Karpas-422 (cell line): Measurements from ENCODE around the gene TBC1D1. TPM values are rescaled to one million over a fixed set of nuclear protein-coding genes. Genes with fewer than 3 reads are reported as not detected.

Experiments used
- DNase-seq: peaks from one replicate; pipeline ENCODE4 v3.0.0-alpha.2; 2015
- H2AFZ ChIP-seq: fragments of 200-600 bp; sonication (generic); 2 replicates; pipeline ENCODE4 v1.6.1; 2014; ENCODE audit warnings: antibody characterized with exemption, low read length, mixed read lengths
- H3K27ac ChIP-seq: fragments of 200-600 bp; sonication (generic); 2 replicates; pipeline ENCODE4 v1.5.1; 2014; ENCODE audit warnings: mild to moderate bottlenecking, low read length, moderate library complexity
- H3K27me3 ChIP-seq: fragments of 200-600 bp; sonication (generic); 2 replicates; pipeline ENCODE4 v1.6.1; 2014; ENCODE audit warnings: low read length, mixed read lengths
- H3K36me3 ChIP-seq: fragments of 200-600 bp; sonication (generic); 2 replicates; pipeline ENCODE4 v1.6.1; 2014; ENCODE audit warnings: low read length, mixed read lengths; ENCODE audit not compliant: insufficient read depth
- H3K4me1 ChIP-seq: fragments of 200-600 bp; sonication (generic); 2 replicates; pipeline ENCODE4 v1.6.1; 2014; ENCODE audit warnings: mild to moderate bottlenecking, low read length, mixed read lengths
- H3K4me2 ChIP-seq: fragments of 200-600 bp; sonication (generic); 2 replicates; pipeline ENCODE4 v1.6.1; 2014; ENCODE audit warnings: low read length, low read depth, mild to moderate bottlenecking; ENCODE audit not compliant: poor library complexity, severe bottlenecking
- H3K4me3 ChIP-seq: fragments of 200-600 bp; sonication (generic); 2 replicates; pipeline ENCODE4 v1.5.1; 2014; ENCODE audit warnings: mild to moderate bottlenecking, antibody characterized with exemption, low read length, mixed read lengths
- H3K79me2 ChIP-seq: fragments of 200-600 bp; sonication (generic); 2 replicates; pipeline ENCODE4 v1.6.1; 2014; ENCODE audit warnings: mild to moderate bottlenecking, low read length, mixed read lengths
- H3K9ac ChIP-seq: fragments of 200-600 bp; sonication (generic); 2 replicates; pipeline ENCODE4 v1.6.0; 2014; ENCODE audit warnings: low read length
- H3K9me2 ChIP-seq: fragments of 200-600 bp; sonication (generic), shearing (Covaris generic); replicated peaks from 2 replicates; pipeline ENCODE4 v1.6.0; 2014; ENCODE audit warnings: mild to moderate bottlenecking, low read length, moderate library complexity; ENCODE audit not compliant: insufficient read depth
- H3K9me3 ChIP-seq: fragments of 300-700, 200-600 bp; sonication (generic); 2 replicates; pipeline ENCODE4 v1.6.1; 2014; ENCODE audit warnings: low read length, mixed read lengths
- H4K20me1 ChIP-seq: fragments of 200-600 bp; sonication (generic); 2 replicates; pipeline ENCODE4 v1.6.1; 2014; ENCODE audit warnings: mild to moderate bottlenecking, antibody characterized with exemption, low read length, low read depth; ENCODE audit not compliant: insufficient read depth
- total RNA-seq: library from RNA; depleted of rRNA; stranded (reverse); fragments of >200 nt; shearing (Covaris generic); gene quantifications from 2 replicates; pipeline ENCODE4 v1.2.3, GENCODE V29; 2014; ENCODE audit warnings: low replicate concordance; rRNA removed

The TBC1D1 gene
- total RNA-seq, 1 experiment from 2014 or later, result 30.5 TPM

GRCh38 chr4:38185406-38186144 is 294.7 kb downstream of the TBC1D1 start:
- Histone ChIP-seq H3K4me3 (no peak overlapping the region), H3K4me2 (no peak overlapping the region), H3K9ac (no peak overlapping the region), H4K20me1 (no peaks in the 10 kb centered on the region), H3K79me2 (no peaks in the 10 kb centered on the region), H3K27ac (no peak overlapping the region), H3K9me3 (no peaks in the 10 kb centered on the region), H3K9me2 (no peaks in the 10 kb centered on the region), H3K4me1 (no peaks in the 10 kb centered on the region), H2AFZ (no peak overlapping the region), H3K27me3 (no peaks in the 10 kb centered on the region), H3K36me3 (no peaks in the 10 kb centered on the region)
- no peak for DNase-seq

- no peaks in the 10 kb centered on the region for H3K79me2 ChIP-seq
- no peak overlapping the region for H3K9ac ChIP-seq
- H3K4me1 ChIP-seq, result no peaks in the 10 kb centered on the region
- H3K4me3 ChIP-seq, result no peak overlapping the region
- no peak overlapping the region for H3K4me2 ChIP-seq
- no peak overlapping the region for H2AFZ ChIP-seq
- H3K9me3 ChIP-seq, result no peaks in the 10 kb centered on the region
- no peaks in the 10 kb centered on the region for H3K27me3 ChIP-seq
- H3K9me2 ChIP-seq, result no peaks in the 10 kb centered on the region
- no peaks in the 10 kb centered on the region for H4K20me1 ChIP-seq
- no peak for DNase-seq
- no peaks in the 10 kb centered on the region for H3K36me3 ChIP-seq
- H3K27ac ChIP-seq, result no peak overlapping the region
Observed at GRCh38 chr4:38188136-38188535, 297.3 kb downstream of the TBC1D1 start.

- no peak overlapping the region for H2AFZ ChIP-seq
- no peak overlapping the region for H3K27ac ChIP-seq
- DNase-seq, result no peak
- H3K27me3 ChIP-seq, result no peaks in the 10 kb centered on the region
- no peaks in the 10 kb centered on the region for H3K4me1 ChIP-seq
- H3K36me3 ChIP-seq, result no peaks in the 10 kb centered on the region
- no peak overlapping the region for H3K4me2 ChIP-seq
- H4K20me1 ChIP-seq, result no peaks in the 10 kb centered on the region
- no peaks in the 10 kb centered on the region for H3K79me2 ChIP-seq
- H3K4me3 ChIP-seq, result no peak overlapping the region
- H3K9ac ChIP-seq, result no peak overlapping the region
- H3K9me3 ChIP-seq, result no peaks in the 10 kb centered on the region
- no peaks in the 10 kb centered on the region for H3K9me2 ChIP-seq
Observed at GRCh38 chr4:38188631-38189101, 297.8 kb downstream of the TBC1D1 start.

Other genes with a start within 250 kb of the TBC1D1 start
- gene RELL1, start 204.7 kb upstream of the TBC1D1 start, total RNA-seq, result 0.60 and 1.0 TPM in 2 replicates
- 30.4 and 40.3 TPM in 2 replicates for gene PGM2, start 64.4 kb upstream of the TBC1D1 start, total RNA-seq
- 6.8 TPM in 1 of 2 replicates, not detected in the other for gene PTTG2, start 69.3 kb downstream of the TBC1D1 start, total RNA-seq